A673 (cell line): ENCODE measurements around the gene IARS1. TPM values are rescaled to one million over a fixed set of nuclear protein-coding genes. Genes with fewer than 3 reads are reported as not detected.
A peak's percentile ranks its signal among the peaks of the same experiment; 100 is the strongest.

Experiments
- BruUV-seq: library from RNA; stranded (reverse); fragments of 400-500 nt; replicated peaks from 2 replicates; lab custom pipeline; 2021; lab: Mats Ljungman, UMichigan
- CTCF ChIA-PET: fragments of 300-600 bp; sonication (Branson Sonifier 250); formaldehyde crosslinking; loops from one replicate; lab custom pipeline; 2022; ENCODE audit warnings: antibody characterized with exemption; lab: Charles Lee
- POLR2A ChIA-PET: fragments of 300-600 bp; sonication (Branson Sonifier 250); formaldehyde crosslinking; loops from one replicate; lab custom pipeline; 2022; ENCODE audit warnings: antibody characterized with exemption; ENCODE audit not compliant: low non-redundant PET; lab: Charles Lee
- DNase-seq: peaks from one replicate; pipeline ENCODE4 v3.0.0-alpha.2; 2015; ENCODE audit warnings: low spot score
- H3K27ac ChIP-seq: fragments of 200-600 bp; sonication (generic); 2 replicates; pipeline ENCODE4 v1.5.1; 2016; ENCODE audit warnings: mixed run types, low read depth, mild to moderate bottlenecking, mixed read lengths, antibody characterized with exemption, low read length; ENCODE audit not compliant: poor library complexity, severe bottlenecking
- H3K27me3 ChIP-seq: fragments of 200-600 bp; sonication (generic); replicated peaks from 2 replicates; pipeline ENCODE4 v1.6.1; 2017; ENCODE audit warnings: mixed run types, low read depth, mild to moderate bottlenecking, mixed read lengths, antibody characterized with exemption, low read length; ENCODE audit not compliant: insufficient read depth, poor library complexity
- H3K36me3 ChIP-seq: fragments of 200-600 bp; sonication (generic); 2 replicates; pipeline ENCODE4 v1.6.1; 2016; ENCODE audit warnings: mixed run types, mild to moderate bottlenecking, mixed read lengths, antibody characterized with exemption, low read length; ENCODE audit not compliant: insufficient read depth, poor library complexity, severe bottlenecking
- H3K4me1 ChIP-seq: fragments of 200-600 bp; sonication (generic); 2 replicates; pipeline ENCODE4 v1.6.1; 2017; ENCODE audit warnings: mixed run types, mild to moderate bottlenecking, mixed read lengths, antibody characterized with exemption, low read length; ENCODE audit not compliant: insufficient read depth, poor library complexity, severe bottlenecking
- H3K4me3 ChIP-seq: fragments of 200-600 bp; sonication (generic); 2 replicates; pipeline ENCODE4 v1.5.1; 2016; ENCODE audit warnings: low read depth, mixed run types, mild to moderate bottlenecking, mixed read lengths, low read length; ENCODE audit not compliant: poor library complexity, severe bottlenecking
- H3K9me3 ChIP-seq: fragments of 200-600 bp; sonication (generic); 2 replicates; pipeline ENCODE4 v1.6.1; 2016; ENCODE audit warnings: mixed run types, low read depth, mild to moderate bottlenecking, mixed read lengths, antibody characterized with exemption, low read length; ENCODE audit not compliant: poor library complexity, severe bottlenecking
- CTCF ChIP-seq: fragments of 300-800, 200-600 bp; sonication (generic); conservative IDR thresholded peaks from 2 replicates; pipeline ENCODE4 v1.5.1; 2017; ENCODE audit warnings: low read depth, mild to moderate bottlenecking, antibody characterized with exemption, low read length, moderate library complexity, mixed read lengths
- EZH2 ChIP-seq: fragments of 200-600 bp; sonication (generic); IDR thresholded peaks from 2 replicates; pipeline ENCODE4 v1.6.1; 2017; ENCODE audit warnings: borderline replicate concordance, low read depth, mild to moderate bottlenecking, mixed read lengths, antibody characterized with exemption, low read length; ENCODE audit not compliant: poor library complexity, severe bottlenecking
- intact Hi-C: fragments of 100-400 bp; cut with micrococcal nuclease; formaldehyde crosslinking; loops from one replicate; pipeline ENCODE4 v1.10.0; 2022; ENCODE audit not compliant: unreplicated experiment
- total RNA-seq: library from RNA; stranded (reverse); gene quantifications from 2 replicates; pipeline ENCODE4 v1.2.3, GENCODE V29; 2021

IARS1 gene
- total RNA-seq, 1 experiment from 2014 or later = 273 TPM

GRCh38 chr9:92294297-92294676 lies 790 bp upstream of the IARS1 start:
- H3K9me3 ChIP-seq = no peaks in the 10 kb centered on the region
- intact Hi-C loops = no loop called here
- no peaks in the 10 kb centered on the region for H3K27me3 ChIP-seq
- TF ChIP-seq CTCF (no peak), EZH2 (no peak)
- no TSS peak for BruUV-seq
- CTCF ChIA-PET = no interaction called here
- H3K27ac ChIP-seq = peak overlapping the region; percentile 96
- POLR2A ChIA-PET = no interaction called here
- peak overlapping the region; percentile 65 for H3K4me3 ChIP-seq
- H3K36me3 ChIP-seq = peaks cover 54% of the 10 kb centered on the region
- H3K4me1 ChIP-seq = peaks cover 4% of the 10 kb centered on the region
- DNase-seq = peak; percentile 37

GRCh38 chr9:92293075-92293354 lies 482 bp downstream of the IARS1 start:
- H3K27ac ChIP-seq = peak overlapping the region; percentile 96
- ChIA-PET POLR2A (no interaction called here), CTCF (no interaction called here)
- TF ChIP-seq EZH2 (no peak), CTCF (no peak)
- H3K36me3 ChIP-seq = peaks cover 55% of the 10 kb centered on the region
- peaks cover 4% of the 10 kb centered on the region for H3K4me1 ChIP-seq
- no peaks in the 10 kb centered on the region for H3K27me3 ChIP-seq
- BruUV-seq = TSS peak; percentile 64
- DNase-seq = peak; percentile 6
- intact Hi-C loops = no loop called here
- peak overlapping the region; percentile 65 for H3K4me3 ChIP-seq
- no peaks in the 10 kb centered on the region for H3K9me3 ChIP-seq

GRCh38 chr9:92292338-92293074 lies 991 bp downstream of the IARS1 start:
- intact Hi-C loops = no loop called here
- POLR2A ChIA-PET = no interaction called here
- TF ChIP-seq EZH2 (no peak), CTCF (no peak)
- no TSS peak for BruUV-seq
- DNase-seq = peak; percentile 9
- Histone ChIP-seq H3K9me3 (no peaks in the 10 kb centered on the region), H3K4me3 (peak overlapping the region; percentile 65), H3K4me1 (peaks cover 4% of the 10 kb centered on the region), H3K36me3 (peaks cover 55% of the 10 kb centered on the region), H3K27me3 (no peaks in the 10 kb centered on the region), H3K27ac (peak overlapping the region; percentile 96)
- CTCF ChIA-PET = no interaction called here
